ENCODE results near the gene FBXO36. TPM values are rescaled to one million over a fixed set of nuclear protein-coding genes. Genes with fewer than 3 reads are reported as not detected.

Gene FBXO36
- total RNA-seq, 1 experiment from 2014 or later: 3.8 TPM

DNA sequence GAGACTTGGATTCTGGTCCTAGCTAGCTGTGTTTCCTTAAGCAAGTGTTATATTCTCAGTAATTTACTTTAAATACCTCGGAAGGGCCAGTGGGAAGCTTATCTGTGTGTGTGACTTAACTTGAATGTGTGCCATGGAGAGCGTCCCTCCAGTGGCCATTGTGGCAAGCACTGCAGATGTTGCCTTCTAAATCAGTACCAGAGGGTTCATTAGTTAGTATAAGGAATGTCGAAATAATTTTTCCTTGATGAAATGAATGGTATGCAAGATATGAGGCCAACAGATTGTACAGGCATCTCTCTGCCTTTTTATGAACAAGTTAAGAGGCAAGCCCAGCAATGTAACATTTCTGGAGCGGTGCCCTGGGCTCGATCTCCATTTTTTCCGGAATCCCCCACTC, 52.0 kb downstream of the FBXO36 start:
- Histone ChIP-seq H3K4me2 (ENCODE audit: low read length) (no peak overlapping the region), H3K79me2 (ENCODE audit: insufficient read depth, low read length) (no peaks in the 10 kb centered on the region), H2AFZ (ENCODE audit: low read depth, low read length, poor library complexity, severe bottlenecking) (no peak overlapping the region), H3K9me2 (ENCODE audit: insufficient read depth) (no peaks in the 10 kb centered on the region), H3K27me3 (ENCODE audit: insufficient read depth, low read length) (no peaks in the 10 kb centered on the region), H3K4me1 (ENCODE audit: control insufficient read depth in 1 of 2, insufficient read depth in 2 of 2, low read length in 2 of 2) (no peaks in the 10 kb centered on the region), H3K9me3 (ENCODE audit: control insufficient read depth in 1 of 2, insufficient read depth in 1 of 2, low read depth in 1 of 2, low read length in 2 of 2) (no peaks in the 10 kb centered on the region), H3K9ac (ENCODE audit: low read length) (no peak overlapping the region), H3K27ac (ENCODE audit: low read depth, low read length) (no peak overlapping the region), H4K20me1 (ENCODE audit: insufficient read depth) (no peaks in the 10 kb centered on the region), H3K4me3 (replicated peaks in 1 of 2; ENCODE audit: low read depth in 1 of 2, low read length in 2 of 2) (no peak overlapping the region), H3K36me3 (ENCODE audit: control insufficient read depth in 1 of 2, insufficient read depth in 2 of 2, low read length in 2 of 2) (no peaks in the 10 kb centered on the region)
- ChIA-PET CTCF (interaction anchor here (1.0 kb wide), 1 partner anchor 63 kb away, joined by 3 read pairs; no protein-coding TSS in a partner anchor), POLR2A (no interaction called here), RAD21 (ENCODE audit: low non-redundant PET in 1 of 2, low total read pairs in 2 of 2, uncharacterized antibody in 2 of 2, unreplicated experiment in 2 of 2) (no interaction called here)
- DNase-seq (ENCODE audit: low read depth, low spot score) (no peak), ATAC-seq (peak; percentile 59)
- intact Hi-C loops (cut with micrococcal nuclease): no loop called here
- no TSS peak for BruUV-seq (replicated peaks)
- TF ChIP-seq EGR1 (IDR thresholded peaks at IDR 0.05; ENCODE audit: low read depth): no peak
- TF ChIP-seq CTCF (IDR thresholded peaks at IDR 0.05 in 2 of 3, conservative IDR thresholded peaks at IDR 0.05 in 1 of 3; ENCODE audit: borderline replicate concordance in 1 of 3, insufficient read depth in 1 of 3, low read depth in 2 of 3, low read length in 2 of 3): peak in 2 of 3 experiments; percentile 18 to 27; a peak in 2 of 6 replicates

DNA sequence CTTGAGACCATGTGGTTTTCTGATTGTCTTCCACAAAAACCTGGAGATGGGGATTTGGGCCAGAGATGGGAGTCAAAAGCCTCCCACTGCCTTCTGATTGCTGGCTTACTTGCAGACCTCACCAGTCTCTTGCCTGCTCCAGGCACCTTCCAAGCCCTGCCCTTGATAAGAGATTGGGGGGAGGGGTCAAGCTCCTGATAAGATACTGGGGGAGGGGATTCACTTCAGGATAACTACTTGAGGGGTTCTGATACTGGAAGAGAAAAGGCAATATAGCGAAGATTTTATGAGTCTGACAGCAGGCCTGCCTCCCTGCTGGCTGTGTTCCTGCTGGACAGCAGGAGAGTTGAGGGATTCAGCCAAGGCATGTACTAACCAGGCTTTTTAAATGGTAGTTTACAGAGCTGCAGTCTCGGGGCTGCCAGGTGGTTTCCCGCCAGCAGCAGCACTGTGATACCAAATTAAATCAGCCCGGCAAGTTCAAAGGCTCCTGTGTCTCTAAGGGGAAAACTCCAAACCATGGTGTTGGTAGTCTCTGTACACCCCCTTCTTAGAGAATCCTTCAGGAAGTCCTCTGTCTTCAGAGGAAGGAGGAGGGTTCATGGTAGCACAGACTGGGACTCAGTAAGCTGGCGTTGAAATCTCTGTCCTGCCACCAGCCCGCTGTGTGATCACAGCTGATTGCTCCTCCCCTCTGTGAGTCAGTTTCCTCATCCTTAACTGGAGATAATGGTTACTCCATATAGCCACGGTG, 58.3 kb downstream of the FBXO36 start:
- Histone ChIP-seq H3K4me1 (ENCODE audit: control insufficient read depth in 1 of 2, insufficient read depth in 2 of 2, low read length in 2 of 2) (peaks cover 0 to 11% of the 10 kb centered on the region in 2 experiments; a peak in 2 of 4 replicates), H2AFZ (ENCODE audit: low read depth, low read length, poor library complexity, severe bottlenecking) (no peak overlapping the region), H3K9ac (ENCODE audit: low read length) (no peak overlapping the region), H4K20me1 (ENCODE audit: insufficient read depth) (no peaks in the 10 kb centered on the region), H3K4me2 (ENCODE audit: low read length) (peak overlapping the region; percentile 25), H3K36me3 (ENCODE audit: control insufficient read depth in 1 of 2, insufficient read depth in 2 of 2, low read length in 2 of 2) (no peaks in the 10 kb centered on the region), H3K27me3 (ENCODE audit: insufficient read depth, low read length) (no peaks in the 10 kb centered on the region), H3K9me3 (ENCODE audit: control insufficient read depth in 1 of 2, insufficient read depth in 1 of 2, low read depth in 1 of 2, low read length in 2 of 2) (no peaks in the 10 kb centered on the region), H3K4me3 (replicated peaks in 1 of 2; ENCODE audit: low read depth in 1 of 2, low read length in 2 of 2) (no peak overlapping the region), H3K79me2 (ENCODE audit: insufficient read depth, low read length) (no peaks in the 10 kb centered on the region), H3K27ac (ENCODE audit: low read depth, low read length) (no peak overlapping the region), H3K9me2 (ENCODE audit: insufficient read depth) (no peaks in the 10 kb centered on the region)
- no TSS peak for BruUV-seq (replicated peaks)
- ChIA-PET POLR2A (no interaction called here), CTCF (no interaction called here), RAD21 (ENCODE audit: low non-redundant PET in 1 of 2, low total read pairs in 2 of 2, uncharacterized antibody in 2 of 2, unreplicated experiment in 2 of 2) (no interaction called here)
- ATAC-seq (peak; percentile 69), DNase-seq (ENCODE audit: low read depth, low spot score) (no peak)
- TF ChIP-seq RAD21 (IDR thresholded peaks at IDR 0.05; ENCODE audit: low read depth): no peak
- no peak for TF ChIP-seq ELF1 (IDR thresholded peaks at IDR 0.05; ENCODE audit: borderline replicate concordance, low read depth)
- TF ChIP-seq EZH2 (IDR thresholded peaks at IDR 0.05): no peak
- no peak for TF ChIP-seq JUND (IDR thresholded peaks at IDR 0.05)
- TF ChIP-seq ZNF274 (IDR thresholded peaks at IDR 0.05; ENCODE audit: low read depth, low read length): no peak
- no peak for TF ChIP-seq EZH2phosphoT487 (IDR thresholded peaks at IDR 0.05; ENCODE audit: borderline replicate concordance)
- TF ChIP-seq CEBPB (IDR thresholded peaks at IDR 0.05; ENCODE audit: low read depth): no peak
- TF ChIP-seq ATF3 (IDR thresholded peaks at IDR 0.05): no peak
- TF ChIP-seq, protein P1, sequence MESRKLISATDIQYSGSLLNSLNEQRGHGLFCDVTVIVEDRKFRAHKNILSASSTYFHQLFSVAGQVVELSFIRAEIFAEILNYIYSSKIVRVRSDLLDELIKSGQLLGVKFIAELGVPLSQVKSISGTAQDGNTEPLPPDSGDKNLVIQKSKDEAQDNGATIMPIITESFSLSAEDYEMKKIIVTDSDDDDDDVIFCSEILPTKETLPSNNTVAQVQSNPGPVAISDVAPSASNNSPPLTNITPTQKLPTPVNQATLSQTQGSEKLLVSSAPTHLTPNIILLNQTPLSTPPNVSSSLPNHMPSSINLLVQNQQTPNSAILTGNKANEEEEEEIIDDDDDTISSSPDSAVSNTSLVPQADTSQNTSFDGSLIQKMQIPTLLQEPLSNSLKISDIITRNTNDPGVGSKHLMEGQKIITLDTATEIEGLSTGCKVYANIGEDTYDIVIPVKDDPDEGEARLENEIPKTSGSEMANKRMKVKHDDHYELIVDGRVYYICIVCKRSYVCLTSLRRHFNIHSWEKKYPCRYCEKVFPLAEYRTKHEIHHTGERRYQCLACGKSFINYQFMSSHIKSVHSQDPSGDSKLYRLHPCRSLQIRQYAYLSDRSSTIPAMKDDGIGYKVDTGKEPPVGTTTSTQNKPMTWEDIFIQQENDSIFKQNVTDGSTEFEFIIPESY (IDR thresholded peaks at IDR 0.05; ENCODE audit: extremely low read depth, insufficient replicate concordance, low read length): no peak
- TF ChIP-seq FOSL1 (IDR thresholded peaks at IDR 0.05; ENCODE audit: low read depth): no peak
- no peak for TF ChIP-seq CBX3 (IDR thresholded peaks at IDR 0.05; ENCODE audit: low read depth)
- intact Hi-C loops (cut with micrococcal nuclease): no loop called here

Data from HCT116 (cell line).